Uterus (tissue), 2 donors: Measurements from ENCODE around the gene MOB3A.

Experiments
- CTCF ChIP-seq, 4 experiments: fragments of 200-600 bp in 2 of 4; fragments of 450-650 bp in 2 of 4; sonication (generic) in 2 of 4; IDR thresholded peaks; one replicate each; pipeline ENCODE4 v1.5.1; 2016 to 2019; ENCODE audit warnings: antibody characterized with exemption in 4 of 4, mild to moderate bottlenecking in 2 of 4, moderate library complexity in 1 of 4
- POLR2A ChIP-seq, 2 donors: fragments of 450-650 bp; IDR thresholded peaks; one replicate each; pipeline ENCODE4 v1.6.1; 2016; ENCODE audit warnings: antibody characterized with exemption in 2 of 2, mild to moderate bottlenecking in 1 of 2, moderate library complexity in 1 of 2

- TF ChIP-seq CTCF (IDR thresholded peaks at IDR 0.05) (no peak), POLR2A (IDR thresholded peaks at IDR 0.05) (no peak)
Observed at GRCh38 chr19:2108251-2109016, 12.3 kb upstream of the MOB3A start.
